KMS-11 (cell line): ENCODE measurements around the gene CCDC70.

Source experiments
- H2AFZ ChIP-seq: fragments of 200-600 bp; sonication (generic); 2 replicates; pipeline ENCODE4 v1.6.1; 2016; ENCODE audit warnings: antibody characterized with exemption, mixed run types, low read depth
- H3K27ac ChIP-seq: fragments of 200-600 bp; sonication (generic); 2 replicates; pipeline ENCODE4 v1.6.1; 2016; ENCODE audit warnings: mild to moderate bottlenecking, mixed run types
- H3K27me3 ChIP-seq: fragments of 200-600 bp; sonication (generic); 2 replicates; pipeline ENCODE4 v1.6.1; 2017; ENCODE audit warnings: mild to moderate bottlenecking, low read depth, mixed run types, moderate library complexity; ENCODE audit not compliant: insufficient read depth
- H3K36me3 ChIP-seq: fragments of 200-600 bp; sonication (generic); 2 replicates; pipeline ENCODE4 v1.6.1; 2017; ENCODE audit warnings: mild to moderate bottlenecking, mixed run types; ENCODE audit not compliant: insufficient read depth
- H3K4me1 ChIP-seq: fragments of 200-600 bp; sonication (generic); 2 replicates; pipeline ENCODE4 v1.6.1; 2016; ENCODE audit warnings: mild to moderate bottlenecking, low read depth, mixed run types; ENCODE audit not compliant: poor library complexity, severe bottlenecking
- H3K4me2 ChIP-seq: fragments of 200-600 bp; sonication (generic); 2 replicates; pipeline ENCODE4 v1.7.0; 2016; ENCODE audit warnings: mild to moderate bottlenecking, mixed run types
- H3K4me3 ChIP-seq: fragments of 200-600 bp; sonication (generic); IDR thresholded peaks from 2 replicates; pipeline ENCODE4 v1.6.1; 2017; ENCODE audit warnings: low read depth, low read length, mixed read lengths; ENCODE audit not compliant: insufficient read depth
- H3K79me2 ChIP-seq: fragments of 200-600 bp; sonication (generic); 2 replicates; pipeline ENCODE4 v1.6.1; 2016; ENCODE audit warnings: low read depth, mixed run types; ENCODE audit not compliant: insufficient read depth
- H3K9ac ChIP-seq: fragments of 200-600 bp; sonication (generic); 2 replicates; pipeline ENCODE4 v1.6.1; 2016; ENCODE audit warnings: mild to moderate bottlenecking, mixed run types
- H4K20me1 ChIP-seq: fragments of 200-600 bp; sonication (generic); 2 replicates; pipeline ENCODE4 v1.6.1; 2016; ENCODE audit warnings: mild to moderate bottlenecking, mixed run types; ENCODE audit not compliant: insufficient read depth
- TF ChIP-seq, protein P1 (sequence below): fragments of 200-600 bp; sonication (generic); conservative IDR thresholded peaks from 2 replicates; pipeline ENCODE4 v1.6.1; 2017; ENCODE audit warnings: low read depth, mild to moderate bottlenecking, antibody characterized with exemption, low read length, moderate library complexity, mixed read lengths

CCDC70 gene

DNA sequence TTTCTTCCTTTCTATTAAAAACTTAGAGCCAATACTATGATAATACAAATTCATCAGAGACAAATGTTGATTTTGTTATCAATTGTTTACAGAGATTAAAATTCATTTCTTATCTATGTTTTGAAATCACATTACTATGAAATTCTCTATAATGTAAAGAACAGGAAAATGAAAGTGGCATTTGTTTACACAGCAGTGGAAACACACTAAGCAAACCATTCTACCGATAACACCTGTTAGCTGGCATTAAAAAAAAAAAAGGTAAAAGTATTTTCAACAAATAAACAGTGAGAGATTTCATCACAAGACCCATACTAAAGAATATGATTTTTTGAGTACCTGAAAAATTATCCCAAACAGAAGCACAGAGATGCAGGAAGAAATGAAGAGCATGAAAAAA, 4.8 kb upstream of the CCDC70 start:
- no peak overlapping the region for H3K27ac ChIP-seq
- no peak overlapping the region for H3K4me2 ChIP-seq
- no peak overlapping the region for H2AFZ ChIP-seq
- H3K4me3 ChIP-seq: no peak overlapping the region
- H3K4me1 ChIP-seq: no peaks in the 10 kb centered on the region
- no peaks in the 10 kb centered on the region for H3K27me3 ChIP-seq
- H3K79me2 ChIP-seq: no peaks in the 10 kb centered on the region
- TF ChIP-seq, protein P1, sequence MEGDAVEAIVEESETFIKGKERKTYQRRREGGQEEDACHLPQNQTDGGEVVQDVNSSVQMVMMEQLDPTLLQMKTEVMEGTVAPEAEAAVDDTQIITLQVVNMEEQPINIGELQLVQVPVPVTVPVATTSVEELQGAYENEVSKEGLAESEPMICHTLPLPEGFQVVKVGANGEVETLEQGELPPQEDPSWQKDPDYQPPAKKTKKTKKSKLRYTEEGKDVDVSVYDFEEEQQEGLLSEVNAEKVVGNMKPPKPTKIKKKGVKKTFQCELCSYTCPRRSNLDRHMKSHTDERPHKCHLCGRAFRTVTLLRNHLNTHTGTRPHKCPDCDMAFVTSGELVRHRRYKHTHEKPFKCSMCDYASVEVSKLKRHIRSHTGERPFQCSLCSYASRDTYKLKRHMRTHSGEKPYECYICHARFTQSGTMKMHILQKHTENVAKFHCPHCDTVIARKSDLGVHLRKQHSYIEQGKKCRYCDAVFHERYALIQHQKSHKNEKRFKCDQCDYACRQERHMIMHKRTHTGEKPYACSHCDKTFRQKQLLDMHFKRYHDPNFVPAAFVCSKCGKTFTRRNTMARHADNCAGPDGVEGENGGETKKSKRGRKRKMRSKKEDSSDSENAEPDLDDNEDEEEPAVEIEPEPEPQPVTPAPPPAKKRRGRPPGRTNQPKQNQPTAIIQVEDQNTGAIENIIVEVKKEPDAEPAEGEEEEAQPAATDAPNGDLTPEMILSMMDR: no peak
- no peak overlapping the region for H3K9ac ChIP-seq
- no peaks in the 10 kb centered on the region for H4K20me1 ChIP-seq
- no peaks in the 10 kb centered on the region for H3K36me3 ChIP-seq

DNA sequence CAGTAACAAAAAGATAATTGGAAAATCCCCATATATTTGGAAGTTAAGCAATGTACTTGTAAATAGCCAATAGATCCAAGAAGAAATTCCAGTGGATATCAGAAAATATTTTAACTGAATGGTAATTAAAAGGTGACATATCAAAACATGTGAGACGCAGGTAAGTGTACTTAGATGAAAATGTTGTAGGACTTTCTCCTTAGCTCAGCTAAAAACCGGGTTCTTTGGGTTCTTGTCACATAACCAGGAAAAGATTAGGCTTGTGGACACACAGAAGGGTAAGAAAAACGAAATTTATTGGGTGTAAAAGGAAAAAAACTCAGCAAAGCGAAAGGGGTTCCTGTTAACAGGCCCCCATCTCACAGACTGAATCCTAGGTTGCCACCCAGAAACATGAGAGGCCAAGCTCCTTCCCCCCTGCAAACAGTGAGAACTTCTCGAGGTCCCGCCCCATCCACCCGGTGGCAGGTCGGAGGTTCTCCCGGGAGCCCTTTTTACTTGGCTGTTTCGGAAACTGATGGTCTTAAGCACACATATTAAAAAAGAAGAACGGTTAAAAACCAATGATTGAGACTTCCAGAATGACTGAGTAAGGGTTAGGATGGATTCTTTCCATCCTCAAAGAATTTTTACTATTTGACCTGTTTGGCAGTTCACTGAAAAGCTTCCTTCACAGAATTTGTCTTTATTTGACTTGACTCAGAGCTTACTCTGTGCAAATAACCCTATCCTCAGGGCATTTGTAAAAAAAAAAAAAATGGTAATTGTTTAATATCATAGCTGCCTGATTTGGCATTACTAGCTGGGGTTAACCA, 3.1 kb upstream of the CCDC70 start:
- Histone ChIP-seq H3K4me2 (no peak overlapping the region), H4K20me1 (no peaks in the 10 kb centered on the region), H3K36me3 (no peaks in the 10 kb centered on the region), H3K4me1 (no peaks in the 10 kb centered on the region), H3K9ac (no peak overlapping the region), H3K4me3 (no peak overlapping the region), H3K27me3 (no peaks in the 10 kb centered on the region), H2AFZ (no peak overlapping the region), H3K27ac (no peak overlapping the region), H3K79me2 (no peaks in the 10 kb centered on the region)
- TF ChIP-seq, protein P1: no peak

DNA sequence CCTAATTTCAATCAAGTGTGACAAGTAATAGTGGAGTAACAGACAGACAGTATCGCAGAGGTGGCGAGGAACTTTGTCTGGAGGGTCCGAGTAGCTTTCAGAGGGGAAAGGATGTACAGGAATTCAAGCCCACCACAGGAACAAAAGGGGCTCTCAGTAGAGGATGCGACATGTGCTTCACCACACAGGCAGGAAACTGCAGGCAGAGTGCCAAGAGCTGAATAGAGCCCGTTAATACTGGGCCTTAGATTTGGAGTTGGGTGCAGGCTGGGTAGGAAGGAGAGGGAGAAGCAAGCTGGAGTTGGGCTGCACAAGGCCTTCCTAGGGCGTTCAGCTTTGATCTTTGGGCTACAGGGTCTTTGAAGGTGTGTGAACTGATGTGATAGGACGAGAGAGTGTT, 1.2 kb downstream of the CCDC70 start:
- H3K9ac ChIP-seq: no peak overlapping the region
- TF ChIP-seq, protein P1: no peak
- no peaks in the 10 kb centered on the region for H3K4me1 ChIP-seq
- no peak overlapping the region for H3K4me3 ChIP-seq
- H3K36me3 ChIP-seq: no peaks in the 10 kb centered on the region
- H3K27ac ChIP-seq: no peak overlapping the region
- no peaks in the 10 kb centered on the region for H3K27me3 ChIP-seq
- no peaks in the 10 kb centered on the region for H3K79me2 ChIP-seq
- no peak overlapping the region for H3K4me2 ChIP-seq
- no peak overlapping the region for H2AFZ ChIP-seq
- no peaks in the 10 kb centered on the region for H4K20me1 ChIP-seq

DNA sequence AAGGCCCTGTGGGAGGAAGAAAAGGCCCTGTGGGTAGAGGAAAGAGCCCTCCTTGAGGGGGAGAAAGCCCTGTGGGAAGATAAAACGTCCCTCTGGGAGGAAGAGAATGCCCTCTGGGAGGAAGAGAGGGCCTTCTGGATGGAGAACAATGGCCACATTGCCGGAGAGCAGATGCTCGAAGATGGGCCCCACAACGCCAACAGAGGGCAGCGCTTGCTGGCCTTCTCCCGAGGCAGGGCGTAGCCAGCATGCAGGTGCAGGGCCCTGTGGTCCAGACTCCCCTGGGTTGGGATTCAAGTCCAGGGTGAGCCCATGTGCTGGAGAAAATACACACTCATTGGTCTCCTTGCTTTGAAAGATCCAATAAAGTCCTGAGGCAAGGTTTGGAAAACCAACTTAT, 4.1 kb downstream of the CCDC70 start:
- Histone ChIP-seq H4K20me1 (no peaks in the 10 kb centered on the region), H3K4me2 (no peak overlapping the region), H2AFZ (no peak overlapping the region), H3K36me3 (no peaks in the 10 kb centered on the region), H3K4me3 (no peak overlapping the region), H3K4me1 (no peaks in the 10 kb centered on the region), H3K27ac (no peak overlapping the region), H3K79me2 (no peaks in the 10 kb centered on the region), H3K9ac (no peak overlapping the region), H3K27me3 (no peaks in the 10 kb centered on the region)
- TF ChIP-seq, protein P1: no peak
